GM12801 (cell line): ENCODE data around the gene NPIPA5.

Experiments used
- TF ChIP-seq, protein P1 (sequence below): IDR thresholded peaks from one replicate; pipeline ENCODE4 v1.5.1; 2011; ENCODE audit warnings: control low read depth; ENCODE audit not compliant: insufficient read length; ENCODE audit errors: extremely low read depth

The NPIPA5 gene

DNA sequence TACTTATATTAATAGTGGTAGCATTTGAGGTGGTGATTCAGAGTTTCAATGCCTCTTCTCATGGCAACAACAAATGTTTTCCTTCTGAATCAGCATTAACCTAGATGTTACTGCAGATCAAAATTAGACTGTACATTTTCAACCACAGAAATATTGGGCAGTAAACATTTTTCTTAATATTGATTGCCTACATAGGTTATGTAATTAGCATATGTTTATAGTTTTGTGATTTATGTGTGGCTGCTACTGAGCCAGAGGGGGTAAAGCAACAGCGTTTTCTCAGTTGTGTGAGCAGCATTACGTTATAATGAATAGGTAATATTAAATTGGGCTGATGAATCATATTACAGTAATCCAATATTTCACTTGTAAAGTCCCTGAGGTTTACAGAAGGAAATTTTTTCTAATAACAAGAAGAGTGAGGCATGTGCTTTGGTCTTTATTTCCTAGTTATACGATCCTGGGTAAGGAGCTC lies 37.5 kb upstream of the NPIPA5 start:
- TF ChIP-seq, protein P1, sequence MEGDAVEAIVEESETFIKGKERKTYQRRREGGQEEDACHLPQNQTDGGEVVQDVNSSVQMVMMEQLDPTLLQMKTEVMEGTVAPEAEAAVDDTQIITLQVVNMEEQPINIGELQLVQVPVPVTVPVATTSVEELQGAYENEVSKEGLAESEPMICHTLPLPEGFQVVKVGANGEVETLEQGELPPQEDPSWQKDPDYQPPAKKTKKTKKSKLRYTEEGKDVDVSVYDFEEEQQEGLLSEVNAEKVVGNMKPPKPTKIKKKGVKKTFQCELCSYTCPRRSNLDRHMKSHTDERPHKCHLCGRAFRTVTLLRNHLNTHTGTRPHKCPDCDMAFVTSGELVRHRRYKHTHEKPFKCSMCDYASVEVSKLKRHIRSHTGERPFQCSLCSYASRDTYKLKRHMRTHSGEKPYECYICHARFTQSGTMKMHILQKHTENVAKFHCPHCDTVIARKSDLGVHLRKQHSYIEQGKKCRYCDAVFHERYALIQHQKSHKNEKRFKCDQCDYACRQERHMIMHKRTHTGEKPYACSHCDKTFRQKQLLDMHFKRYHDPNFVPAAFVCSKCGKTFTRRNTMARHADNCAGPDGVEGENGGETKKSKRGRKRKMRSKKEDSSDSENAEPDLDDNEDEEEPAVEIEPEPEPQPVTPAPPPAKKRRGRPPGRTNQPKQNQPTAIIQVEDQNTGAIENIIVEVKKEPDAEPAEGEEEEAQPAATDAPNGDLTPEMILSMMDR: no peak

DNA sequence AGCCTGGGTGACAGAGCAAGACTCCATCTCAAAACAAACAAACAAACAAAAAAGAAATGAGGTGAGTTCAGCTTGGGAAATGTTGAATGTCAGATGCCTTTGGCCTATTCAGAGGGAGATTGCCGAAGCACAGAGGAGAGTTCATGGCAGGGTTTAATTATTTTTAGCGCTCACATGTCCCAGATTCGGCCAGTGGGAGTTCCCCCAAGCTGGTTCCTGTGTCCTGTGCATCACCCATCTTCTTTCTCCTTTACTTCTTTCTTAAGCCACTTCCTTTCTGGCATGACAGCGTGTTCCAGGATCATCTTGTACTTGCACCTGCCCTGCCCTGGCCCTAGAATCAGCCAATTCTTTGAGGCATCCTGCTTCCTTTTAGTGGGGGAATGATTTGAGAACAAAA lies 26.7 kb upstream of the NPIPA5 start:
- TF ChIP-seq, protein P1: no peak

DNA sequence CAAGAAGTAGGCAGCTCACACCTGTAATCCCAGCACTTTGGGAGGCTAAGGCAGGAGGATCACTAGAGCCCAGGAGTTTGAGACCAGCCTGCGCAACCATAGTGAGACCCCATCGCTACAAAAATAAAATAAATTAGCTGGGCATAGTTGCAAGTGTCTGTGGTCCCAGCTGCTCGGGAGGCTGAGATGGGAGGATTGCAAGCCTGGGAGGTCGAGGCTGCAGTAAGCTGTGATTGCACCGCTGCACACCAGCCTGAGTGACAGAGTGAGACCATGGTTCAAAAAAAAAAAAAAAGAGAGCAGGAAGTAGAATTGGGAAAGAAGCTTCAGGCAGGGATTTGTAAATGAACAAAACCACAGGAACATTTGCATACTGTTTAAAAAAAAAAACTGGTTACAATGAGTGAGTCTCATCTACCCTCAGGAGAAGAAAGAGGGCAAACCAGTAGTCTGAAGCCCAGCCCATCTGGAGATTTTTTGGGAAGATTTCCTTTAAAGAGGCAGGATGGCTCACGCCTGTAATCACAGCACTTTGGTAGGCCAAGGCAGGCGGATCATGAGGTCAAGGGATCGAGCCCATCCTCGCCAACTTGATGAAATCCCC lies 25.4 kb upstream of the NPIPA5 start:
- TF ChIP-seq, protein P1: no peak

DNA sequence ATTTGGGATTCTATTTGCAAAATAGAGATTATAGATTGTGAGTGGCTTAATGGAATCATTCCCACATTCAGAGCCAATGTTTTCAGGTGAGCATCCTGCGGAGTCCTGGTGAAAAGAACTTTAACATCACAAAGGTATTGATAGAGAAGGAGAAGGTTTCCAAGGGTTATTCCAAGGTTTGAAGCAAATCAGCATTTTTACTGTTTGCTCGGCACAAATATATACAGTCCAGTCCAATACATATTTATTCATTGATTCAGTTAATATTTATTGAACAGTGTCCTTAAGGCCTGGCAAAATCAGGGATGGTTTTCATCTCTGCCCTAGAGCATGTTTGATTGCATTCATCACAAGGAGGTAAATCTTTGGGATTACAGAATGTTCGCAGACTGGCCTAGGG lies 23.9 kb upstream of the NPIPA5 start:
- TF ChIP-seq, protein P1: no peak

DNA sequence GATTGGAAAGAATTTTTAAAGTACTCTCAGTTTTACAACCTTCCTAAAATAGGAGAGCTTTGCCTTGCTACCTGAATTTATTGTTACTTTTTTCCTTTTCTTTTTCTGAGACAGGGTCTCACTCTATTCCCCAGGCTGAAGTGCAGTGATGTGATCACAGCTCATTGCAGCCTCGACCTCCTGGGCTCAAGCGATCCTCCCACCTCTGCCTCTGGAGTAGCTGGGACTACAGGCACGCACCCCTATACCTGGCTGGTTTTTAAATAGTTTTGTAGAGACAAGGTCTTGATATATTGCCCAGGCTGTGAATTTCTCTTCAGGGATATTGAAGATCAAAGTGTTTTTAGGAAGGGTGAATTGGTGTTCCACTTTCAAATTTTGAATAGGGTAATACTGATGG lies 21.2 kb upstream of the NPIPA5 start:
- TF ChIP-seq, protein P1: no peak

DNA sequence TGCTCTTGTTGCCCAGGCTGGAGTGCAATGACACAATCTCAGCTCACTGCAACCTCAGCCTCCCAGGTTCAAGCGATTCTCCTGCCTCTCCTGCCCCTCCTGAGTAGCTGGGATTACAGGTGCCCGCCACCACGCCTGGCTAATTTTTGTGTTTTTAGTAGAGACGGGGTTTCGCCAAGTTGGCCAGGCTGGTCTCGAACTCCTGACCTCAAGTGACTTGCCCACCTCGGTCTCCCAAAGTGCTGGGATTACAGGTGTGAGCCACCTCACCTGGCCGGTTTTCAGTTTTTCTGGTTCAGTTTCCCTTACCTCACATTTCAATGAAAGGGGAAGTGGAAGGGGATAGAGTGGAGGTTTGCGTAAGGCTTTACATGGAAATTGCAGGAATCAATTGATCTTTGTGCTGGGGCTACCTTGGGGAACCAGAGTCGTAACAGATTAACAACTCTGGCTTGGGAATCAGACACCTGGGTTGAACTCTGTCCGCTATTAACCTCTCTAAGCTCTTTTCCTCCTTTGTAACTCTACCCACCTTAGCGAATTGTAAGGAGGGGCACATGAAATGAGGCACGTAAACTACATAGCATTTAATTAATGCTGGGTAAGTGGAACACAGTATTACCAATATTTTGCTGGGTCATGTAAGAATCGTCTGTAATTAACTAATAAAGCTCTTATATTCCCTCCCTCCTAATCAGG lies 20.7 kb upstream of the NPIPA5 start:
- TF ChIP-seq, protein P1: no peak

DNA sequence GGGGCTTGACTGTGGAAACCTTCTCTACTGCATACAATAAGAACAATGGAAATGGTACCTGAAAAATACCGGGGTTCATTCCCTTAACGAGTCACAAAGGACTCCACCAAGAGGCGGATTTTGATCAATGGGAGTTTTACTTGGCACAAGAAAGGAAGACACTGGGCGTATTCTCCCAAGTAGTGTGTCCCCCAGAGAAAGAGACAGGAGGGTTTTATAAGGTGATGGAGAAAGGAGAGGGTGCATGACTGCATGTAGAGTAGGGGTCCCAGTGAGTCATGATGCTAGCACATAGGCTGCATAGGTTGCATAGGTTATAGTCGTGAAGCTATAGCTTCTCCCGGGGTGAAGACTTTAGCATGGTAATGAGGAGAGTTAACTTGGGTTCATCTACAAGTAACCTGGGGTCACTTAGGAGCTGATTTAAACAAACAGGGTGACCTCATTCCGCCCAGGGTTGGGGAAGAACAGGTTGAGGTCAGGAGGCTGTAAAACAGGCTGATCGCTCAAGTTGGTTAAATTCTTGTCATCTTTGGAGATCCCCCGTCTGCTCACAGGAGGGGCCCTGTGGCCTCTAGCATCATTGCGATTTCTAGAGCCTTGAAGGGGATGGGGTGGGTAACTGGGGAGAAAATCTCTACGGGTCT lies 19.0 kb upstream of the NPIPA5 start:
- TF ChIP-seq, protein P1: no peak
